OCI-LY7 (cell line): ENCODE data around the gene KLHDC3.

Experiments used
- CTCF ChIP-seq: fragments of 200-600 bp; sonication (generic); conservative IDR thresholded peaks from 2 replicates; pipeline ENCODE4 v1.5.1; 2014; ENCODE audit warnings: mild to moderate bottlenecking, antibody characterized with exemption, low read length, moderate library complexity, mixed read lengths
- EZH2phosphoT487 ChIP-seq: fragments of 200-600 bp; sonication (generic); IDR thresholded peaks from 2 replicates; pipeline ENCODE4 v1.6.1; 2018; ENCODE audit warnings: low read depth, borderline replicate concordance, mild to moderate bottlenecking, mixed run types, antibody characterized with exemption, low read length, moderate library complexity, mixed read lengths

DNA sequence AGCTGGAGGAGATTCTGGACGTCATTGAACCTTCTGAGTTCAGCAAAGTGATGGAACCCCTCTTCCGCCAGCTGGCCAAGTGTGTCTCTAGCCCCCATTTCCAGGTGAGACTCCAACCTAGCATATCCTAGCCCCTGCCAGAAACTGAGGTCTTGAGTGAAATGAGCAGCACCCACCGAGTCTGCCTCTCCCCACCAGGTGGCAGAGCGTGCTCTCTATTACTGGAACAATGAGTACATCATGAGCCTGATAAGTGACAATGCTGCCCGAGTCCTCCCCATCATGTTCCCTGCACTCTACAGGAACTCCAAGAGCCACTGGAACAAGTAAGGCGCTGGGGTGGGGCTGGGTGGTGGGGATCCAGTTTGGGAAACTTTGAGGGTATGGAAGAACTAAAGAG lies 4.9 kb upstream of the KLHDC3 start:
- peak; percentile 88 for TF ChIP-seq CTCF
- no peak for TF ChIP-seq EZH2phosphoT487
